CD4-positive, alpha-beta T cell treated with Interleukin-4 for 4 hours (primary cell): ENCODE data around the gene ANKRD50.

Source experiments
- DNase-seq: peaks from one replicate; pipeline ENCODE4 v3.0.0-alpha.2; 2020

ANKRD50 gene

GRCh38 chr4:124631760-124632159 is 80.8 kb downstream of the ANKRD50 start:
- DNase-seq, result no peak

GRCh38 chr4:124629681-124630080 is 82.9 kb downstream of the ANKRD50 start:
- DNase-seq, result no peak
